ENCODE results near the gene LOC101059915.

Gene LOC101059915

GRCh38 chrX:71622576-71623450, 44.5 kb upstream of the LOC101059915 start (continued):
- TF ChIP-seq E2F8 (IDR thresholded peaks at IDR 0.05; ENCODE audit: low read depth, partially characterized antibody) (no peak), SMARCA5 (IDR thresholded peaks at IDR 0.05) (no peak; the same call in 1 of the 2 replicates), BRCA1 (IDR thresholded peaks at IDR 0.05; ENCODE audit: low read depth, low read length) (no peak), RELA (IDR thresholded peaks at IDR 0.05; ENCODE audit: borderline replicate concordance, partially characterized antibody) (peak; percentile 20), USF2 (IDR thresholded peaks at IDR 0.05; ENCODE audit: borderline replicate concordance, low read depth, low read length) (no peak), HCFC1 (IDR thresholded peaks at IDR 0.05; ENCODE audit: low read length) (no peak), NR2F1 (conservative IDR thresholded peaks at IDR 0.05) (peak; percentile 95), IRF4 (IDR thresholded peaks at IDR 0.05; ENCODE audit: low read depth, low read length) (peak; percentile 76), ZBTB4 (CRISPR knock-in tag; IDR thresholded peaks at IDR 0.05) (no peak), DPF2 (IDR thresholded peaks at IDR 0.05) (peak; percentile 99), YY1 (IDR thresholded peaks at IDR 0.05; ENCODE audit: low read depth, low read length) (0 out of 2 replicates have a peak, but pooled peaks have one; percentile 23), CBX3 (IDR thresholded peaks at IDR 0.05; ENCODE audit: borderline replicate concordance, low read depth) (no peak), ZNF274 (IDR thresholded peaks at IDR 0.05; ENCODE audit: insufficient read depth, insufficient read length) (no peak), HDAC2 (IDR thresholded peaks at IDR 0.05) (no peak), IRF5 (IDR thresholded peaks at IDR 0.05; ENCODE audit: borderline replicate concordance) (no peak), PRDM15 (CRISPR knock-in tag; IDR thresholded peaks at IDR 0.05) (no peak), NRF1 (conservative IDR thresholded peaks at IDR 0.05; ENCODE audit: low read depth, low read length) (no peak)
